HG02623 (cell line): ENCODE measurements around the gene PM20D2.
"Not testable (repeated sequence)": the region's sequence is repeated elsewhere in the genome, so short reads cannot be mapped to it uniquely, and the experiment has no call there.

ENCODE experiments used
- ATAC-seq: cut with Tn5 transposase; IDR thresholded peaks from one replicate; pipeline ENCODE4 v1.9.1; 2021; ENCODE audit warnings: moderate library complexity; ENCODE audit not compliant: unreplicated experiment

PM20D2 gene, protein sequence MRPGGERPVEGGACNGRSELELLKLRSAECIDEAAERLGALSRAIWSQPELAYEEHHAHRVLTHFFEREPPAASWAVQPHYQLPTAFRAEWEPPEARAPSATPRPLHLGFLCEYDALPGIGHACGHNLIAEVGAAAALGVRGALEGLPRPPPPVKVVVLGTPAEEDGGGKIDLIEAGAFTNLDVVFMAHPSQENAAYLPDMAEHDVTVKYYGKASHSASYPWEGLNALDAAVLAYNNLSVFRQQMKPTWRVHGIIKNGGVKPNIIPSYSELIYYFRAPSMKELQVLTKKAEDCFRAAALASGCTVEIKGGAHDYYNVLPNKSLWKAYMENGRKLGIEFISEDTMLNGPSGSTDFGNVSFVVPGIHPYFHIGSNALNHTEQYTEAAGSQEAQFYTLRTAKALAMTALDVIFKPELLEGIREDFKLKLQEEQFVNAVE

DNA sequence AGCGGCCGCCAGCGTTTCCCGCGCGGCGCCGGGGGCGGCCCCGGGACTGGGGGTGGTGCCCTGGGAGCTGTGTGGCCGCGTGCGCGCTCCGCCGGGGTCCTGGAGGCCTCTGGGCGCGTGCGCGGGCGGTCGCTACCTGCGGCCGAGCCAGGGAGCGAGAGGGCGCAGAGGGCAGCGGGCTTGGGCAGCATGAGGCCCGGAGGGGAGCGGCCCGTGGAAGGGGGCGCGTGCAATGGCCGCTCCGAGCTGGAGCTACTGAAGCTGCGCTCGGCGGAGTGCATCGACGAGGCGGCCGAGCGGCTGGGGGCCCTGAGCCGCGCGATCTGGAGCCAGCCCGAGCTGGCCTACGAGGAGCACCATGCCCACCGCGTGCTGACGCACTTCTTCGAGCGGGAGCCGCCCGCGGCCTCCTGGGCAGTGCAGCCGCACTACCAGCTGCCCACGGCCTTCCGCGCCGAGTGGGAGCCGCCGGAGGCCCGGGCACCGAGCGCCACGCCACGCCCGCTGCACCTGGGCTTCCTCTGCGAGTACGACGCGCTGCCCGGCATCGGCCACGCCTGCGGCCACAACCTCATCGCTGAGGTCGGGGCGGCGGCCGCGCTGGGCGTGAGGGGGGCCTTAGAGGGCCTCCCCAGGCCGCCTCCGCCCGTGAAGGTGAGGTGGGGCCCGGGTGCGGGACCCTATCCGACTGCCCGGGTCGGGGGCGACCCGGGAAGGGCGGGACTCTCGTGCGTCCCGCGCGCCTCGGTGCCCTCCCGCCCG is at the start of gene PM20D2:
TSS of gene PM20D2 (plus strand) at position 100 of the 762 bp plus-strand sequence. CDS start at position 190, 90 bp downstream.
- ATAC-seq, result peak; percentile 62

DNA sequence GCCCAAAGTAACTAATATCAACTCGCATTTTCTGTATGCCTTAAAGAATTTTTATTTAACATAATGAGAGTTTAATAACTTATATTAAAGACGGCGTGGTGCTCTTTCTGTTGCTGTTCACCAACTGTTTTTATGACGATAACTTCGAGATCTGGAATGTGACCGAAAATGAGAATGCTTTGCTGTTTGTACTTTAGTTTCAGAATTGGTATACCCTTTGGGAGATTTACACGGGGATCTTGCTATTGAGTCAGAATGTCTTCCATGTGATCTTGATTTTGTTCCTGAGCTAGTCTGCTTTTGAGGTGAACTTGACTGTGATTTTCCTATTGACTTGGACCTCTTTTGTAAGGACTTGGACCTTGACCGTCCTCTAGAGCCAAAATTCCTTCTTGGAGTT is 47.4 kb upstream of the PM20D2 start:
- no peak for ATAC-seq

DNA sequence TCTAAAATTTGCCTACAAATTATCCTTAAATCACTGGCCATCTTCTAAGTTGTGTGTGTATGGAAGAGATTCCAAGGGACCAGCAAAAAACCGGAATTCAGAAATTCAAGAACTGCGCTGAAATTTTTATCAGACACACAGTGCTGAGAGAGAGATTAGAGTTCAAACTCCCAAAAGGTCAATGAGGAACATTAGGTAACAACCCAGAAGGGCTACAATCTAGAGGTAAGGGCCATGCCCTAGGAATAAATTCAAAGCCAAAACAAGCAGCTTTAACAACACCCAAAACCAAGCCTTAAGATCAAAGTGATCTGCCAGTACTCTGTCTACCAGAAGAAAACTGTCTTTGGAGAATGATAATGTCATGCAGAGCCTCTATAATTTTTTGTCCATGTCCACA is 45.7 kb upstream of the PM20D2 start:
- no peak for ATAC-seq

DNA sequence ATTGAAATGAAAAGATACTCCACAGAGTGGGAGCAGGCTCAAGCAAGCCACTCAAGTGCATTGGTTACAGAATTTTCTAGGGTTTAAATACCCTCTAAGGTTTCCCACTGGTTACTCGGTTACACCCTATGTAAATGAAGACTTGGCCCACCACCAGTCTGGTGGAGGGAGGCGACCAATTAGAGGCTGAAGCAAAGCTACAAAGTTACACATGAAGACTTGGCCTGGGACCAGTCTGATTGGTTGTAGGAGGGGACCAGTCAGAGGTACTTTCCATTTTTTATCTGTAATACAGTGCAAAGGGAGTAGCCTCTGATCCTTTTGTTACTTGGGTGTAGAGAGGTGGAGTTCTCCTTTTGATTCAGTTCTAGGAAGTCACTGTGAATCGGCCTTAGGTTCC is 35.6 kb upstream of the PM20D2 start:
- no peak for ATAC-seq

DNA sequence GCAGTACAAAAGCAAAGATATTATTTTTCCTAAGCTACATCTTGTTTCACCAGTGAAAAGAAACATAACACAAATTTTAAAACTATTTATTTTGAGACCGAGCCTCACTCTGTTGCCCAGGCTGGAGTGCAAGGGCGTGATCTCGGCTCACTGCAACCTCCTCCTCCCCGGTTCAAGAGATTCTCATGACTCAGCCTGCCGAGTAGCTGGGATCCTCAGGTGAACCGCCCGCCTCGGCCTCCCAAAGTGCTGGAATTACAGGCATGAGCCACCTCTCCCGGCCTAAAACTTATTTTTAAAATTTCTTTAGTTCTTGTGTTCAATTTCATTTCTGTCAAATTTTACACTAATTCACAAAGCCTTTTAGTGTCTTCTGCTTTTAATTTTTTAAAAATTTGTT is 33.9 kb upstream of the PM20D2 start:
- ATAC-seq, result no peak

DNA sequence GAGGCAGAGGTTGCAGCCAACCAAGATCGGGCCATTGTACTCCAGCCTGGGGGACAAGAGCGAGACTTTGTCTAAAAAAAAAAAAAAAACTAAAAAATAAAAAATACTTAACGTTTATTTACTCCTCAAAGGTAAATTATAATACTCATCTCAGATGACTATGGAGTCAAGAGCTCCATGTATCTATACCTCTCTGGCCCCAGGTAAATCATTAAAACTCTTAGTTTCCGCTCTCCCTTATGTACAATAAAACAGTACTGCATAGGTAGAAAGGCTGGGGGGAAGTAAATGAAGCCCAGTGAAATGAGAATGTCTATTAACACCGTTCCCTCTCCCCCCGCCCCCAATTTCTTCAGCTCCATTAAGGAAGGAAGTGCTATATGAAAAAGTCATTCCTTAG is 29.2 kb upstream of the PM20D2 start:
- ATAC-seq, result no peak

DNA sequence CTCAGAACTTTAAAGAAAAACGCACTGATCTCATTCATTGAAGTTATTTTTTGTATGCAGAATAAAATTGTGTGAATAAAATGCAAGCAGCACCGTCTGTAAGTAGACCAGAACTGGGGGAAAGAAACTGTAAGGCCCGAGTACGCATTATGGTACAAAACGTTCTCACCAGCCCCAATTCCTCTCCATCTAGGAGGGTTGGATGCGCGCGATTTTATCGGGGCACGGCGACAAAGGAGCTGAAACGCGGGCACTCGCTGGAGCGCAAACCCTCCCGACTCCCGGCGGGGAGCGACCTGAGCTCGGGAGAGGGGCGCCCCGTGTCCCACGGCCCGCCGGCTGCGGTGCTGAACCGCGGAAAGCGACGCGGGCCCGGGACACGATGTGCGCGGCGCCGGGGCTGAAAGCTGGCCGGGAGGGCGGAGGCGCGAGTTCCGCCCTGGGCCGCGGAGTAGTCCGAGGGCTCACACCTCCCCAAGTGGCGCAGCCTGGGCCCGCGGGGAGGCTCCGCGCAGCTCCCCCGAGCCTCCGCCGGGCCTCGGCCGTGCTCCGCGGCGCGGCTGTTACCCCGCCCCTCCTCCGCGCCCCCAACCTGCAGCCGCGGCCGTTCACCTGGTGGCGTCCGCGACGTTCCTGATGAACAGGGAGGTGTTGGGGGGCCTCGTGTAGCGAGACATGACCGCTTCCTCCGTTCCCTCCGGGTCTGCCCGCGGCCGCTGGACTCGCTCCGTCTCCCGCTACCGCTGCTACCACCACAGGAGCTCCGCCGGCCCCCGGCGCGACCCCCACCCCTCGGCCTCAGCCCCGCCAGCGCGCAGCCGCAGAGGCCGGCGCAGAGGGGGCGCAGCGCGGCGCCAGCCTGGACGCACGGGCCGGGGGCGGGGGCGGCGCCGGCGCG is 28.4 kb upstream of the PM20D2 start, which contains the start of gene SRSF12:
TSS of gene SRSF12 (minus strand) at position 861 of the 898 bp plus-strand sequence. CDS start at position 677, 184 bp downstream.
- peak; percentile 84 for ATAC-seq

DNA sequence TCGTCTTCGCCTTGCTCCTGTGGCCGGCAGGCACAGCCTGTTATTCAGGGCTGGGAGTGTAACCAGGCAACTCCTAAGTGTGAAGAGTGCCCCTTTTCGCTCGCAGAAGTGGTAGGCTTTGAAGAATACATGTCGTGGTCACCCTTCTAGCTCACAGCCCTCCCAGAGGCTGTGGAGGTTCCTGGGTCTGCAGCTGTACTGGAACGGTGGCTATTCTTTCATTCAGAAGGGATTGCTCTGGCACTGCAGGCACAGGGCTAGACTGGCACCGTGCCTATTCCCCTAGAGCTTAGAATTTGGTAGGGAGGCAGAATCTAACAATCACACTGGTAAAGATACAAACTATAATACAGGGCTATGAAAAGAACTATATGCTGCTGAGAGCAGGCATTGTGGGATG is 26.9 kb upstream of the PM20D2 start:
- no peak for ATAC-seq

DNA sequence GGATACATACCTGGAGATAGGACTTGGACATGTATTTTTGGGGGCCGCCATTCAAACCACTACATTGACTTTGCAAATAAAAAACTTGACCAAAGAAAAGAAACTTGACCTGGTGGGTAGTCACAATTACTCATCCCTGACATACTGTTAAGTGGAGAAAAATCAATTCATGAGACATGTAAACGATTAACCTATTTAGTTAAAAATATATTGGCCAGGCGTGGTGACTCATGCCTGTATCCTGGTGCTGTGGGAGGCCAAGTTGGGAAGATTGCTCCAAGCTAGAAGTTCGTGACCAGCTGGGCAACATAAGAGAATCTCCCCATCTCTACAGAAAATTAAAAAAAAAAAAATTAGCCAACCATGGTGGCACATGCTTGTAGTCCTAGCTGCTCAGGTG is 25.5 kb upstream of the PM20D2 start:
- ATAC-seq, result no peak

DNA sequence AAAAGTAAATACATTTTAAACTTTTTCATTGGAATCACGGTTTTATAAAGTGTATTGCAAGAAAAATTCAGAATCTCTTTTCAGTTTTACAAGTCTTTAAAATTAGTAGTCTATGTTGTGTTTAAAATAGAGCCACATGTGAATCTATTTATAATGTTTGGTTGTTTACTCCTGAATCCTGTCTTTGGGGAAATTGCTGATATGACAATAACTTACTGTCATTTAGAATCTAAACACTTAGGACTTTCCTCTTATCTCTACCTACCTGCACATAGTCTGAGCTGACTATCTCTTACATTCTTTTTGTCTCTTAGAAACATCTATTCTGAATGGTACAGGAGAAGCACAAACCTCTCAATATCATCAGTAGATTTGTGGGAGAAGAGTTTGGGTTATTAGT is 23.9 kb upstream of the PM20D2 start:
- ATAC-seq, result no peak

DNA sequence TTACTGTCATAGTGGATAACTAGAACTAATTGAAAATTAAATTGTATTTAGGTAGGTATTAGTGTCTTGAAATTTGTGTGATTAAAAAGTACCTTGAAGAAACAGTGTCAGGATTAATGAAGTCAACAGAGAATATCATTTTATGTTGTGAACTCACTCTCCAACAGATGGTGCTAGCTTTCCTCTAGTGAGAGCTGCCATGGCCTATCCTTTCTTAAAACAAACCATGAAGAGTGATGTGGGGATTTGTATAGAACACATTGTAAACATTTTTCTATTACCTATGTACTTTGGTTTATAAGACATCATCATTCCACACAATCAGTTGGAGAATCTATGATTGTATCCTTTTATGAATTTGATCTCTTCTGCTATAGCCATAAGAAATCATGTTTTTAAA is 23.2 kb upstream of the PM20D2 start:
- peak; percentile 52 for ATAC-seq

DNA sequence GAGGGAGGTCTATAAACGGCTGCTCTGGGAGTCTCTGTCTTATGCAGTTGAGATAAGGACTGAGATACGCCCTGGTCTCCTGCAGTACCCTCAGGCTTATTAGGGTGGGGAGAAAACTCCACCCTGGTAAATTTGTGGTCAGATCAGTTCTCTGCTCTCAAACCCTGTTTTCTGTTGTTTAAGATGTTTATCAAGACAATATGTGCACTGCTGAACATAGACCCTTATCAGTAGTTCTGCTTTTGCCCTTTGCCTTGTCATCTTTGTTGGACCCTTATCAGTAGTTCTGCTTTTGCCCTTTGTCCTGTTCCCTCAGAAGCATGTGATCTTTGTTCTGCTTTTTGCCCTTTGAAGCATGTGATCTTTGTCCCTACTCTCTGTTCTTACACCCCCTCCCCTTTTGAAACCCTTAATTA is 17.6 kb upstream of the PM20D2 start:
- ATAC-seq, result not testable (repeated sequence)

DNA sequence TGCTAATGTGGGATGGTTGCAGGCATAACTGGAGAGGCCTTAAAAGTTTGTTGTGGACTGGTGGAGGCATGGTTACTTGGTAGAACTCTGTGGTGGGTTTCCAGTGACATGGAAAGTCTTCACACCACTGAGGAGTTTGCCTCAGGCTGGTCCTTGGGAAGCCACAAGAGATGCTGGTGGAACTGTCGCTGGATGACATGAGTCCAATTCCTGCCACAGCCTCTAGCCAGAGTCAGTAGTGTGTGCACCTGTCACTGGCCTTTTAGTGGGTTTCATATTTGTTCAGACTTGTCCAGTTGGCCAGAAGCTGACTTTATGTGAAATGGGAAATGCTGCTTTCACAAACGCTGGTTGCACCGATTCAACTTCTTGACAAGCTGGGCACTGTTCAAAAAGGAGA is 14.3 kb upstream of the PM20D2 start:
- no peak for ATAC-seq

DNA sequence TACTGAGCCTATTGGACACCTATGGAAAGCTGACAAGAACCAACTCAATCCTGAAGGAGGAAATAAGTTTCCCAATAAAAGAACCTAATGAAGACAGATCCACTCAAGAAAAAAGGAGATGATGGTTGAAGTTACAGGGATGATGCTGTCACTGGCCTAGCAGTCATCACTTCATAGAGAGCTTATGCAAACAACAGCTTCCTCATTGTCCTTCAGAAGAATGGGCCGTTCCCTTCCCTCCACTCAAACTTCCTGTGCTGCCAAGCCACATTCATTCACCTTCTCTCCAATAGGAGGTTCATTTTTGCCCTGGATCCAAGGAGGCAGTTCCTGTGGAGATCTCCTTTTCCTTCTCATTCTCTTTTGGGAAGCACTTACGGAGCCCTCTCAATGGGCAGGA is 13.8 kb upstream of the PM20D2 start:
- no peak for ATAC-seq

DNA sequence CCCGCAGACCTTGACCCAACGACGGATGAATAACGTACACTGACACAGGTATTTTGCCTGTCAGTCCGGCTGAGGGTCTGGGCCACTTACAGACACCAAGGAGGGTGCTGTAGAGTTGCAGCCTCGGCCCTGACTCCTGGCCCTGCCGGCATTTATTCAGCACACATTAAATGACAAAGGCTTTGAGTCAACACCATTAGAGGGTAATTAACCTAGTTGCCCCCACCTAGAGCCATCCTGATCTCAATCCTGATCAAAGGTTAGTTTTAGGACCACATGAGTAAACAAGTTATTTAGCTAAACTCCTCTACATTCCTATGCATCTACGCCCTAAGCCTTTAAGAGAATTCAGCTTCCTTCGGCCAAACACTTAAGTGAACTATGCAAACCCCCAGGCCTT is 11.9 kb upstream of the PM20D2 start:
- no peak for ATAC-seq

DNA sequence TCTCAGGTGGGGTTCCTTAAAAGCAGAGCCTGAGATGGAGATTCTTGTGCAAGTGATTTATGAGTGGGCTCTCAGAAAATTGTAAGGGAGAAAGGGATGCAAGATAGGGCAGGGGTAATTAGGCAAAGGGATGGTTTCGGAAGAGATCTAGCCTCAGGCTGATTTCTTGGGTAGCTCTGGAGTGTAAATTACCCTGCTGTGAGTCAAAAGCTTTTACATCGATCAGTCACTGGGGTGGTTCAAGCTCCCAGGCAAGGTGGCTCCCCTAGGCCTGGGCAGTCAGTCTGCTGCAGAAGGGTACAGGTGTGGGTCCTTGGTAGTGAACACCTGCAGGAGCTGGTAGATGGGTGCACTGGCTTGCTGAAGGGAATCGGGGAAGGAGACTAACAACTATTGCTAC is 11.1 kb upstream of the PM20D2 start:
- ATAC-seq, result no peak

DNA sequence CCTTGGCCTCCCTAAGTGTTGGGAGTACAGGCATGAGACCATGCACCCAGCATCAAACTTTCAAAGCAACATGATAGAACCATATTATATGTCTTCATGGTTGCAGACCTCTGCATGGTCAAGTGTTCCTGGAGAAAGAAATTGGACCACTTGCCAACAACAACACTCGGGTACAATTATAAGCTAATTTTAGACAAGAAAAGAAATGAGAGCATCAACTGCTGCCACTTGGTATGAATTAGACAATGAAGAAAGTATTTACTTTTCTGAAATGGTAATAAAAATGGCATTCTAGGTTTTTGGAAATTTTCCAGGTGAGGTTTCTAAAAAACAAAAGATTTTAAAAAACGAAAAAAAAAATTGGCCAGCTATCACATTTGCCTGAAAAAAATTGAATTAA is 7.7 kb upstream of the PM20D2 start:
- no peak for ATAC-seq

DNA sequence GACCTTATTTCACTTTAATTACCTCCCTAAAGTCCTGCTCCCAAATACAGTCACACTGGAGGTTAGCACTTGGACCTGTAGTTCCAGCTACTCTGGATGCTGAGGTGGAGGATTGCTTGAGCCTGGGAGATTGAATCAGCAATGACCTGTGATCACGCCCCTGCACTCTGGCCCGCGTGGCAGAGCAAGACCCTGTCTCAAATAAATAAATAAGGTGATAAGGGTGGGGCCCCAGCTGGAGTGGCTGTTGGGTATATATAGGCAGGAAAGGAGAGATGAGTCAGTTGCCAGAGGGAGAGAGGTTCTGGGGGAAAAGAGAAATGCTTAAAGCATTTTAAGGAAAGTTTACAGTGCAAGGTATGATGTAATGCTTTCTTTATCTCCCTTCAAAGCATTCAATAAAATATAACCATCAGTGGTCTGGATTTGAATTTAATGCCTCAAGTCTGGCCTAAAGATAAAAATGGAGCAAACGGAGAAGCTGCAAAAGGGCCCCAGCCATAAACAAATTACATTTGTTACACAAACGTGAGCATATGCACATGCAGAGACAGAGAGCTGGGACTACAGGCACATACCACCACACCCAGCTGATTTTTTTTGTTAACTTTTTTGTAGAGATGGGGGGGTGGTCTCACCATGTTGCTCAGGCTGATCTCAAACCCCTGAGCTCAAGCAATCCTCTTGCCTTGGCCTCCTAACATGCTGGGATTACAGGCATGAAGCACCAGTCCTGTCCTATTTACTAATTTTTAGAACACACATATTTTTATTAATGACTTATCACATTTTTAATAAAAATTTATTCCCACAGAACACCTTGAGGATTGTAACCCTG is 6.1 kb upstream of the PM20D2 start:
- ATAC-seq, result no peak

DNA sequence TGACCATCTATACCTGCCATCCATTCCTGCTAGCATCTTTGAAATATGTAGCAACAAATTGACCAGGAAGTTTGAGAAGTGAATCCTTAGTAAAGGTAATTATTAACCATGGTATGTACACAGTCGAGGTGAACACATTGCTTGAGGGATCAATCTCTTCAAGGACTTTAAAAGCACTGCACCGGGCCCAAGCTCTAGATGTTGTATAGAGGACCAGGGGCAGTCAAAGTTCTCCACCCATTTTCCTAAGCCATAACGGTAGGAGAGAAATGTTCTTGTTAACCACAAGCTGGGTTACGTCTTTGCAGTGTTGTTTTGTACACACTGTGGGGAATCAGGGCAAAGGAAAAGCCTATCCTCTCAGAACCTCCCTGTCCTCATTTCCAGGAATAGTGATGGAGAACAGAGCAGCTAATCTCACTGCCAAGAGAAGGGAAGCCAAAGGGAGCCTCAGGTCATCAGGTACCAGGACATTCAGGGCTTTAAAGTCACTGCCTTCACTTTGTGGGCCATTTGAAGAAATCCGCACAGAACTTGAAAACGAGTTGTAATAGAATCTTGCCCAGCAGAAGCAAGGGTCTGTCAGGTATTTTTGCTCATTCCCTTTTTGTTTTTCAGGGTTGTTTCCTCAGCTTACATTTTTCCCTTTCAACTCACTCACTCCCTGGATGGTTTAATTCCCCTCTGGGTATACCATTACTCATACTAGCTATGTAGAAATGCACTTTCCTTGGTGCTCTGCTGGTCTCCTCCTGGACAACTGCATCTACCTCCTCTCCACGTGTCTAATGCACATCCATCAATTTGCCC is 5.3 kb upstream of the PM20D2 start:
- no peak for ATAC-seq
